ENCODE results near the gene CLDN6. TPM values are rescaled to one million over a fixed set of nuclear protein-coding genes. Genes with fewer than 3 reads are reported as not detected.

Gene CLDN6
- total RNA-seq, 1 experiment from 2014 or later: 743 TPM

DNA sequence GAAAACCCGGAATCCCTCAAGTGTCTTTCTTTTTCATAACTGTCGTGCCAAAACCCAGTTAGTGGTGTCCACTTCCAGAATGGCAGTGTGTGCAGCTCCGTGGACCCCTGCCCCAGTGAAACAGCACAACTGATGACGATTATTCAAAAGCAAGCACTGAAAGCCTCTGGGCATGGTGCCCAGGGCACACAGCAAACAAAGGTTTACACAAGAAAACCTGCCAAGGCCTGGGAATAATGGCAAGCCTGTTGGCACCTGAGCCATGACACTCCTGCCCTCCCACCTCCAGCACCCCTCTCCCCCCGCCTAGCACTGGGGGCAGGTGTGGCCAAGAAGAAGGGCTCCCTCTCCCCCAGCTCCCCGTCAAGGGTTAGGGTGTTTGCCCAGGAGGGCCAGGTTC, 40.5 kb downstream of the CLDN6 start:
- Histone ChIP-seq H3T11ph (ENCODE audit: low read length) (no peak overlapping the region), H3K27ac (ENCODE audit: insufficient read length, low read depth, low read length) (no peak overlapping the region), H3K4ac (ENCODE audit: low read depth, low read length) (no peak overlapping the region), H4K5ac (ENCODE audit: insufficient read length, low read depth, low read length) (no peak overlapping the region), H3K14ac (ENCODE audit: insufficient read depth, low read length) (no peak overlapping the region; the same call in 1 of the 2 replicates), H4K20me1 (ENCODE audit: control insufficient read depth, insufficient read depth, insufficient read length) (no peaks in the 10 kb centered on the region), H3K56ac (ENCODE audit: insufficient read length, low read depth, low read length) (no peak overlapping the region), H2BK12ac (ENCODE audit: insufficient read length, low read depth, low read length) (no peak overlapping the region), H4K91ac (ENCODE audit: insufficient read length, low read depth, low read length) (no peak overlapping the region), H2AFZ (ENCODE audit: low read length) (no peak overlapping the region), H3K18ac (ENCODE audit: insufficient read length, low read depth, low read length) (no peak overlapping the region), H2BK5ac (ENCODE audit: insufficient read length, low read length) (no peak overlapping the region), H3K4me2 (ENCODE audit: insufficient read depth, insufficient read length, low read length) (no peak overlapping the region), H3K9me3 (ENCODE audit: control insufficient read depth, low read depth, low read length) (no peaks in the 10 kb centered on the region), H3K27me3 (ENCODE audit: insufficient read depth, low read length) (no peaks in the 10 kb centered on the region), H2AK5ac (ENCODE audit: insufficient read length, low read length) (no peak overlapping the region), H2BK20ac (ENCODE audit: low read depth, low read length, poor library complexity, severe bottlenecking) (no peak overlapping the region), H2BK120ac (ENCODE audit: low read depth, low read length, poor library complexity, severe bottlenecking) (no peak overlapping the region), H3K23ac (ENCODE audit: insufficient read length, low read depth, low read length) (no peak overlapping the region), H2BK15ac (ENCODE audit: low read depth, low read length) (no peak overlapping the region), H3K9ac (ENCODE audit: extremely low read depth, insufficient read length, low read length) (no peak overlapping the region), H4K8ac (replicated peaks; ENCODE audit: insufficient read length, low read depth, low read length) (no peak overlapping the region), H3K23me2 (ENCODE audit: insufficient read length, low read depth, low read length, poor library complexity, severe bottlenecking) (peaks cover 9% of the 10 kb centered on the region), H3K79me2 (ENCODE audit: insufficient read depth, low read length) (no peaks in the 10 kb centered on the region; the same call in 1 of the 2 replicates), H3K79me1 (ENCODE audit: insufficient read depth, low read depth, low read length, poor library complexity, severe bottlenecking) (no peaks in the 10 kb centered on the region), H3K4me1 (ENCODE audit: insufficient read depth, low read length) (no peaks in the 10 kb centered on the region)
- H3K4me3 Mint-ChIP-seq: no peak overlapping the region
- H3K27me3 Mint-ChIP-seq (ENCODE audit: low read depth): no peaks in the 10 kb centered on the region; the same call in 1 of the 2 replicates
- TF ChIP-seq, protein P1, sequence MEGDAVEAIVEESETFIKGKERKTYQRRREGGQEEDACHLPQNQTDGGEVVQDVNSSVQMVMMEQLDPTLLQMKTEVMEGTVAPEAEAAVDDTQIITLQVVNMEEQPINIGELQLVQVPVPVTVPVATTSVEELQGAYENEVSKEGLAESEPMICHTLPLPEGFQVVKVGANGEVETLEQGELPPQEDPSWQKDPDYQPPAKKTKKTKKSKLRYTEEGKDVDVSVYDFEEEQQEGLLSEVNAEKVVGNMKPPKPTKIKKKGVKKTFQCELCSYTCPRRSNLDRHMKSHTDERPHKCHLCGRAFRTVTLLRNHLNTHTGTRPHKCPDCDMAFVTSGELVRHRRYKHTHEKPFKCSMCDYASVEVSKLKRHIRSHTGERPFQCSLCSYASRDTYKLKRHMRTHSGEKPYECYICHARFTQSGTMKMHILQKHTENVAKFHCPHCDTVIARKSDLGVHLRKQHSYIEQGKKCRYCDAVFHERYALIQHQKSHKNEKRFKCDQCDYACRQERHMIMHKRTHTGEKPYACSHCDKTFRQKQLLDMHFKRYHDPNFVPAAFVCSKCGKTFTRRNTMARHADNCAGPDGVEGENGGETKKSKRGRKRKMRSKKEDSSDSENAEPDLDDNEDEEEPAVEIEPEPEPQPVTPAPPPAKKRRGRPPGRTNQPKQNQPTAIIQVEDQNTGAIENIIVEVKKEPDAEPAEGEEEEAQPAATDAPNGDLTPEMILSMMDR (conservative IDR thresholded peaks at IDR 0.05): no peak
- no CpG with 5 or more reads among the region's 6 CpGs for WGBS (ENCODE audit: extremely low coverage, insufficient read length, low lambda C conversion rate)
- DNase-seq: no peak
- H3K36me3 Mint-ChIP-seq (ENCODE audit: insufficient read depth in 1 of 3, low read depth in 3 of 3): peaks cover 7 to 40% (median 29%) of the 10 kb centered on the region in 3 experiments; a peak in 6 of 7 replicates
- H3K27ac Mint-ChIP-seq: no peak overlapping the region
- peaks cover 21 to 22% of the 10 kb centered on the region in 2 experiments for H3K4me1 Mint-ChIP-seq
- no peaks in the 10 kb centered on the region for H3K9me3 Mint-ChIP-seq

All from H9 (cell line).